Measurements from ENCODE around the gene PTX3. TPM values are rescaled to one million over a fixed set of nuclear protein-coding genes. Genes with fewer than 3 reads are reported as not detected.

PTX3 gene
- total RNA-seq, 2 experiments from 2014 or later, result not detected

DNA sequence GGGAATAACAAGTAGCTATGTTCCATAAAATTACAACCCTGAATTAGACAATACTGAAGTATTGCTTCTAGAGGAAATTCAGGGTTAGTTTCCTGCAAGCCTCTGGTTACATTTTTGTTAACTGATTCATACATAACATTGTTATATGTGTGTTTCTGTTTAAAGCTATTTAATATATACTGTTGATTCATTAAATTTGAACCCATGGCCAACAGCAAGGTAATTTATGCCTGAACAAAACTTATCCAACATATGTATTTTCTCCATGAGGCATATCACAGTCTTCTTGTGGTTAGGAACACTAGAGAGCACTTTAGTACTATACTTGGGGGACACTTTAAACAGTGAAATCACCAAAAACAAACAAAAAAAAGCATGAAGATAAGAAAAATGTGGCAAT is 47.7 kb upstream of the PTX3 start:
- no peak for TF ChIP-seq EZH2phosphoT487 (IDR thresholded peaks at IDR 0.05; ENCODE audit: borderline replicate concordance, low read depth, low read length)
- TF ChIP-seq, protein P1, sequence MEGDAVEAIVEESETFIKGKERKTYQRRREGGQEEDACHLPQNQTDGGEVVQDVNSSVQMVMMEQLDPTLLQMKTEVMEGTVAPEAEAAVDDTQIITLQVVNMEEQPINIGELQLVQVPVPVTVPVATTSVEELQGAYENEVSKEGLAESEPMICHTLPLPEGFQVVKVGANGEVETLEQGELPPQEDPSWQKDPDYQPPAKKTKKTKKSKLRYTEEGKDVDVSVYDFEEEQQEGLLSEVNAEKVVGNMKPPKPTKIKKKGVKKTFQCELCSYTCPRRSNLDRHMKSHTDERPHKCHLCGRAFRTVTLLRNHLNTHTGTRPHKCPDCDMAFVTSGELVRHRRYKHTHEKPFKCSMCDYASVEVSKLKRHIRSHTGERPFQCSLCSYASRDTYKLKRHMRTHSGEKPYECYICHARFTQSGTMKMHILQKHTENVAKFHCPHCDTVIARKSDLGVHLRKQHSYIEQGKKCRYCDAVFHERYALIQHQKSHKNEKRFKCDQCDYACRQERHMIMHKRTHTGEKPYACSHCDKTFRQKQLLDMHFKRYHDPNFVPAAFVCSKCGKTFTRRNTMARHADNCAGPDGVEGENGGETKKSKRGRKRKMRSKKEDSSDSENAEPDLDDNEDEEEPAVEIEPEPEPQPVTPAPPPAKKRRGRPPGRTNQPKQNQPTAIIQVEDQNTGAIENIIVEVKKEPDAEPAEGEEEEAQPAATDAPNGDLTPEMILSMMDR (conservative IDR thresholded peaks at IDR 0.05; ENCODE audit: low read length), result no peak
- no peak overlapping the region for H3K27ac ChIP-seq (ENCODE audit: low read depth, low read length, poor library complexity, severe bottlenecking)
- no peaks in the 10 kb centered on the region for H3K9me2 ChIP-seq (ENCODE audit: insufficient read depth, low read length)
- H3K9me3 ChIP-seq (ENCODE audit: low read length), result no peaks in the 10 kb centered on the region
- H4K20me1 ChIP-seq (ENCODE audit: insufficient read depth, low read length), result no peaks in the 10 kb centered on the region
- H3K4me3 ChIP-seq (ENCODE audit: low read depth, low read length, poor library complexity, severe bottlenecking), result no peak overlapping the region
- no peaks in the 10 kb centered on the region for H3K36me3 ChIP-seq (ENCODE audit: insufficient read depth, low read length)
- H3K4me2 ChIP-seq (ENCODE audit: low read length), result no peak overlapping the region
- intact Hi-C loops (cut with micrococcal nuclease; ENCODE audit: unreplicated experiment), result no loop called here
- H2AFZ ChIP-seq (ENCODE audit: low read length), result no peak overlapping the region
- no peaks in the 10 kb centered on the region for H3K4me1 ChIP-seq (ENCODE audit: insufficient read depth, low read length, poor library complexity, severe bottlenecking)
- no peak for DNase-seq (ENCODE audit: low spot score)
- CTCF ChIA-PET (ENCODE audit: unreplicated experiment), result no interaction called here
- POLR2A ChIA-PET, result no interaction called here
- H3K79me2 ChIP-seq (ENCODE audit: insufficient read depth, low read depth, low read length), result no peaks in the 10 kb centered on the region
- no TSS peak for BruUV-seq (replicated peaks)

DNA sequence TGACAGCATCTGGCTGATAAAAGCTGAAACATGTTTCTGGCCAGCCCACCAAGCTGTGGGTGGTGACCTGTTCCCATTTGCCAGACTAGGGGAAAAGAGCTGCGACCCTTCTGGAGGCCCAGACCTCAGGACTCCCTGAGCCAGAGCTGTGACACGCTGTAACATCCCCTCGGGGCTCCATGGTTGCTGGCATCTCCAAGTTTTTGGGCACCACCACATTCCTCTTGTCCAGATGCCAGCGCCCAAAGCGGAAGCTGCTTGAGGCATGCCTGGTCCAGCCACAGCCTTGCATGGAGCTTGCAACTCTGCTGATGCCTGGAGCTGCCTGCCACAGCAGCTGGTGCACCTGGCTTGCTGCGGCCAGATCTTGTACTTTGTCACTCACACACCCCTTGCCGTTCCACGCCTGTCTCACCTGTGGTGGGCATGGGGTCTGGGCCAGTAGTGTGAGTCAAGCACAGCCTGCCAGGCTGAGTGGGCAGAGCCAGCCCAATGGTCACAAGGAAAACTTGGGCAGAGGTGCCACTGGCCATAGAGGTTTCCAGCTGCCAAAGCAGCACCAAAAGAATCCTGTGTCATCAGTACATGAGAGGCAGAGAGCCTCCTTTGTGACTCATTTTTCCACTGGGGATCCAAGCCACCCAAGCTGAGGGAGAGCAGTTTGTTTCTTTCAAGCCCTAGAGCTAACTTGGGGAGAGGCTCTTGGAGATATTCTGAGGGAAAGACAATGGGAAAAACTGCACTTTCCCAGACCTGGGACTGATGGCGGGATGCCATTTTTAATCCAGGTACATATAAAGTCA is 45.7 kb upstream of the PTX3 start:
- no peaks in the 10 kb centered on the region for H3K9me2 ChIP-seq (ENCODE audit: insufficient read depth, low read length)
- no peaks in the 10 kb centered on the region for H4K20me1 ChIP-seq (ENCODE audit: insufficient read depth, low read length)
- no peak overlapping the region for H3K4me2 ChIP-seq (ENCODE audit: low read length)
- no peaks in the 10 kb centered on the region for H3K4me1 ChIP-seq (ENCODE audit: insufficient read depth, low read length, poor library complexity, severe bottlenecking)
- DNase-seq (ENCODE audit: low spot score), result no peak
- no peak for TF ChIP-seq EZH2phosphoT487 (IDR thresholded peaks at IDR 0.05; ENCODE audit: borderline replicate concordance, low read depth, low read length)
- no peaks in the 10 kb centered on the region for H3K36me3 ChIP-seq (ENCODE audit: insufficient read depth, low read length)
- no peaks in the 10 kb centered on the region for H3K79me2 ChIP-seq (ENCODE audit: insufficient read depth, low read depth, low read length)
- ChIA-PET POLR2A (no interaction called here), CTCF (ENCODE audit: unreplicated experiment) (no interaction called here)
- no peak overlapping the region for H2AFZ ChIP-seq (ENCODE audit: low read length)
- no peaks in the 10 kb centered on the region for H3K9me3 ChIP-seq (ENCODE audit: low read length)
- H3K27ac ChIP-seq (ENCODE audit: low read depth, low read length, poor library complexity, severe bottlenecking), result no peak overlapping the region
- intact Hi-C loops (cut with micrococcal nuclease; ENCODE audit: unreplicated experiment), result no loop called here
- no TSS peak for BruUV-seq (replicated peaks)
- H3K4me3 ChIP-seq (ENCODE audit: low read depth, low read length, poor library complexity, severe bottlenecking), result no peak overlapping the region

DNA sequence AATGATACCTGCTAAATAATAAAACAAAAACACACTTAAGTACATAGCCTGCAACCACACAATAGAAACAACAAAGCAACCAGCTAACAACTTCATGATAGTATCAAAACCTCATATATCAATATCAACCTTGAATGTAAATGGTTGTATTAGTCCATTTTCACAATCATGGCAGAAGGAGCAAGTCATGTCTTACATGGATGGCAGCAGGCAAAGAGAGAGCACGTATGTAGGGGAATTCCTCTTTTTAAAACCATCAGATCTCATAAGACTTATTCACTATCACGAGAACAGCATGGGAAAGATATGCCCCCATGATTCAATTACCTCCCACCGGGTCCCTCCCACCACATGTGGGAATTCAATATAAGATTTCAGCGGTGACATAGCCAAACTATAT is 44.5 kb upstream of the PTX3 start:
- Histone ChIP-seq H2AFZ (ENCODE audit: low read length) (no peak overlapping the region), H3K9me2 (ENCODE audit: insufficient read depth, low read length) (no peaks in the 10 kb centered on the region), H3K9me3 (ENCODE audit: low read length) (no peaks in the 10 kb centered on the region), H3K4me3 (ENCODE audit: low read depth, low read length, poor library complexity, severe bottlenecking) (no peak overlapping the region), H3K79me2 (ENCODE audit: insufficient read depth, low read depth, low read length) (no peaks in the 10 kb centered on the region), H3K4me2 (ENCODE audit: low read length) (no peak overlapping the region), H4K20me1 (ENCODE audit: insufficient read depth, low read length) (no peaks in the 10 kb centered on the region), H3K27ac (ENCODE audit: low read depth, low read length, poor library complexity, severe bottlenecking) (no peak overlapping the region), H3K36me3 (ENCODE audit: insufficient read depth, low read length) (no peaks in the 10 kb centered on the region), H3K4me1 (ENCODE audit: insufficient read depth, low read length, poor library complexity, severe bottlenecking) (no peaks in the 10 kb centered on the region)
- intact Hi-C loops (cut with micrococcal nuclease; ENCODE audit: unreplicated experiment), result no loop called here
- POLR2A ChIA-PET, result interaction anchor here (1.2 kb wide), 1 partner anchor 8 kb away, joined by 3 read pairs; no protein-coding TSS in a partner anchor
- CTCF ChIA-PET (ENCODE audit: unreplicated experiment), result no interaction called here
- no peak for DNase-seq (ENCODE audit: low spot score)
- BruUV-seq (replicated peaks), result no TSS peak
- TF ChIP-seq, protein P1 (conservative IDR thresholded peaks at IDR 0.05; ENCODE audit: low read length), result no peak
- TF ChIP-seq EZH2phosphoT487 (IDR thresholded peaks at IDR 0.05; ENCODE audit: borderline replicate concordance, low read depth, low read length), result no peak
